Thyroid gland (tissue), 4 donors: Measurements from ENCODE around the gene TMEM158. TPM values are rescaled to one million over a fixed set of nuclear protein-coding genes. Genes with fewer than 3 reads are reported as not detected.

ENCODE experiments used
- DNase-seq, 2 donors: peaks; one replicate each; pipeline ENCODE4 v3.0.0-alpha.2; 2019
- H3K27ac ChIP-seq, 3 donors: fragments of 200-600 bp; sonication (generic); 1 replicate in 2 of 3; 2 replicates in 1 of 3; pipeline ENCODE4 v1.5.1; 2016 to 2019; ENCODE audit warnings: mild to moderate bottlenecking in 1 of 3, moderate library complexity in 1 of 3
- H3K27me3 ChIP-seq: fragments of 200-600 bp; sonication (generic); one replicate; pipeline ENCODE4 v1.5.1; 2019
- H3K36me3 ChIP-seq, 2 donors: fragments of 200-600 bp; sonication (generic); one replicate each; pipeline ENCODE4 v1.5.1; 2016 to 2019
- H3K4me1 ChIP-seq, 2 donors: fragments of 200-600 bp; sonication (generic); one replicate each; pipeline ENCODE4 v1.5.1; 2017 to 2019
- H3K4me3 ChIP-seq, 3 donors: fragments of 200-600 bp; sonication (generic); replicated peaks in 1 of 3; 1 replicate in 2 of 3; 2 replicates in 1 of 3; pipeline ENCODE4 v1.5.1; 2016; ENCODE audit warnings: mild to moderate bottlenecking in 1 of 3
- H3K9me3 ChIP-seq: fragments of 200-600 bp; sonication (generic); one replicate; pipeline ENCODE4 v1.5.1; 2017
- CTCF ChIP-seq, 6 experiments: fragments of 200-600 bp in 3 of 6; fragments of 450-650 bp in 3 of 6; sonication (generic) in 3 of 6; IDR thresholded peaks; one replicate each; pipeline ENCODE4 v1.5.1; 2016 to 2019; ENCODE audit warnings: antibody characterized with exemption in 6 of 6, mild to moderate bottlenecking in 2 of 6, inconsistent platforms in 1 of 6, moderate library complexity in 1 of 6
- POLR2A ChIP-seq, 2 donors: fragments of 450-650 bp; IDR thresholded peaks; one replicate each; pipeline ENCODE4 v1.6.1; 2017; ENCODE audit warnings: antibody characterized with exemption in 2 of 2, mild to moderate bottlenecking in 2 of 2, moderate library complexity in 1 of 2
- WGBS, 2 donors: methylation state at CpG; one replicate each; pipeline ENCODE4 v1.1.5; 2017; 5-methylcytosine and 5-hydroxymethylcytosine counted together
- intact Hi-C: fragments of 100-400 bp; cut with DNase I; formaldehyde crosslinking; loops from one replicate; pipeline ENCODE4 v1.15.1; 2023
- total RNA-seq, 4 donors: library from RNA; depleted of rRNA; stranded (reverse); fragments of >200 nt; gene quantifications; one replicate each; pipeline ENCODE4 v1.2.3, GENCODE V29; 2016

TMEM158 gene
- total RNA-seq, 4 donors from 2014 or later, result 0.40 to 0.78 TPM; not detected in 2

- Histone ChIP-seq H3K4me3 (no peak overlapping the region), H3K4me1 (no peaks in the 10 kb centered on the region), H3K27ac (no peak overlapping the region), H3K36me3 (no peaks in the 10 kb centered on the region), H3K9me3 (no peaks in the 10 kb centered on the region), H3K27me3 (no peaks in the 10 kb centered on the region)
- WGBS, 2 donors, result 95 to 99% methylated on average over 2 of the region's 2 CpGs
- TF ChIP-seq CTCF (IDR thresholded peaks at IDR 0.05), result no peak
- no peak for TF ChIP-seq POLR2A (IDR thresholded peaks at IDR 0.05)
- intact Hi-C loops, result no loop called here
- DNase-seq, result no peak
These were observed 9.3 kb upstream of the TMEM158 start for GRCh38 chr3:45235409-45235808.

GRCh38 chr3:45234250-45234649, 8.2 kb upstream of the TMEM158 start:
- Histone ChIP-seq H3K4me3 (no peak overlapping the region), H3K4me1 (no peaks in the 10 kb centered on the region), H3K27ac (no peak overlapping the region), H3K36me3 (no peaks in the 10 kb centered on the region), H3K27me3 (no peaks in the 10 kb centered on the region), H3K9me3 (no peaks in the 10 kb centered on the region)
- WGBS, 2 donors, result 97 to 98% methylated on average over 1 of the region's 1 CpG
- no peak for DNase-seq
- no peak for TF ChIP-seq CTCF (IDR thresholded peaks at IDR 0.05)
- TF ChIP-seq POLR2A (IDR thresholded peaks at IDR 0.05), result no peak
- intact Hi-C loops, result no loop called here

GRCh38 chr3:45232521-45232920, 6.4 kb upstream of the TMEM158 start:
- intact Hi-C loops, result no loop called here
- Histone ChIP-seq H3K4me3 (no peak overlapping the region), H3K27ac (no peak overlapping the region), H3K4me1 (no peaks in the 10 kb centered on the region), H3K27me3 (no peaks in the 10 kb centered on the region), H3K36me3 (no peaks in the 10 kb centered on the region), H3K9me3 (no peaks in the 10 kb centered on the region)
- DNase-seq, result no peak
- TF ChIP-seq POLR2A (IDR thresholded peaks at IDR 0.05), result no peak
- TF ChIP-seq CTCF (IDR thresholded peaks at IDR 0.05), result no peak

DNA sequence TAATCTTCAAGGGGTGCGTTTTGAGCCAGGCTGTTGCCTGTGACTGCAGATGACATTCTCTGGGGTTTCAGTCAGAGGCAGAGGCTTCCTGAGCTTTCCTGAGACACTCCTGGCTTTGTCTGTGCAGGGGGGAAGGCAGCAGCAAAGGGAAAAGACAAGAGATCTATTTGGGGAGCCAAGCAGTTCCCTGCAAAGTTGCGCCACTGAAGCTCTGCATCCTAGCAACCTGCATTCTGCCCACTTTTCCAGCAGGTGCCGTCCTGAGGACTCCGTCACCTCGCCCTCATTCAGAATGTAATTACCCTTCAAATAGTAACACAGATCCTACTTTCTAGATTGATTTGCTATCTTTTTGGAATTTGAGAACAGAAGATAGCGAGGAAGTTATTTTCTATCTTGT, 1.9 kb upstream of the TMEM158 start:
- Histone ChIP-seq H3K27ac (no peak overlapping the region), H3K9me3 (no peaks in the 10 kb centered on the region), H3K4me1 (peaks cover 0 to 5% of the 10 kb centered on the region in 2 donors), H3K36me3 (no peaks in the 10 kb centered on the region), H3K27me3 (peaks cover 8% of the 10 kb centered on the region), H3K4me3 (no peak overlapping the region)
- WGBS, 2 donors, result 76 to 78% methylated on average over 6 of the region's 6 CpGs
- TF ChIP-seq CTCF (IDR thresholded peaks at IDR 0.05), result no peak
- TF ChIP-seq POLR2A (IDR thresholded peaks at IDR 0.05), result no peak
- DNase-seq, result no peak
- intact Hi-C loops, result loop anchor here (10.0 kb wide), 1 partner anchor 267 kb away; no protein-coding TSS in a partner anchor

- 75 to 79% methylated on average over 7 of the region's 7 CpGs for WGBS, 2 donors
- peaks cover 0 to 5% of the 10 kb centered on the region in 2 donors for H3K4me1 ChIP-seq
- DNase-seq, result no peak
- no peaks in the 10 kb centered on the region for H3K9me3 ChIP-seq
- intact Hi-C loops, result loop anchor here (10.0 kb wide), 1 partner anchor 268 kb away; no protein-coding TSS in a partner anchor
- H3K27me3 ChIP-seq, result peaks cover 8% of the 10 kb centered on the region
- no peak overlapping the region for H3K4me3 ChIP-seq
- no peak overlapping the region for H3K27ac ChIP-seq
- TF ChIP-seq CTCF (IDR thresholded peaks at IDR 0.05) (no peak), POLR2A (IDR thresholded peaks at IDR 0.05) (no peak)
- no peaks in the 10 kb centered on the region for H3K36me3 ChIP-seq
These were observed 1.2 kb upstream of the TMEM158 start for GRCh38 chr3:45227071-45227820.
